ENCODE results near the gene TEKT5. TPM values are rescaled to one million over a fixed set of nuclear protein-coding genes. Genes with fewer than 3 reads are reported as not detected.

TEKT5 gene
- total RNA-seq, 1 experiment from 2014 or later, result not detected

GRCh38 chr16:10666291-10666690 lies 28.4 kb downstream of the TEKT5 start:
- Histone ChIP-seq H3K27me3 (ENCODE audit: control insufficient read depth, insufficient read depth, low read length) (no peaks in the 10 kb centered on the region), H3K4me1 (ENCODE audit: control insufficient read depth, insufficient read depth, low read length) (no peaks in the 10 kb centered on the region), H3K36me3 (ENCODE audit: control insufficient read depth, insufficient read depth, low read length) (no peaks in the 10 kb centered on the region), H3K9me3 (ENCODE audit: control insufficient read depth, insufficient read depth, low read depth, low read length) (no peaks in the 10 kb centered on the region), H3K27ac (ENCODE audit: low read length) (no peak overlapping the region), H3K4me3 (ENCODE audit: low read depth in 2 of 2, low read length in 2 of 2) (no peak overlapping the region)
- no TSS peak for BruUV-seq (replicated peaks)
- intact Hi-C loops (cut with micrococcal nuclease; ENCODE audit: unreplicated experiment), result no loop called here
- ATAC-seq (no peak), DNase-seq (ENCODE audit: low read depth, low spot score) (no peak)
- in situ Hi-C loops (cut with HindIII; ENCODE audit: low pct_unique_long_range_greater_than_20kb, low sequenced_read_pairs), result no loop called here
- POLR2A ChIA-PET, result no interaction called here
- CTCF ChIA-PET, result no interaction called here
- TF ChIP-seq SIN3A (IDR thresholded peaks at IDR 0.05; ENCODE audit: borderline replicate concordance, insufficient read depth, low read depth, low read length) (no peak), CTCF (IDR thresholded peaks at IDR 0.05) (no peak), REST (IDR thresholded peaks at IDR 0.05; ENCODE audit: insufficient read depth in 1 of 2, low read depth in 2 of 2, low read length in 1 of 2) (no peak), POLR2AphosphoS5 (IDR thresholded peaks at IDR 0.05; ENCODE audit: low read depth, low read length) (no peak), TCF7L2 (IDR thresholded peaks at IDR 0.05; ENCODE audit: low read depth, low read length) (no peak)

- Histone ChIP-seq H3K9me3 (ENCODE audit: control insufficient read depth, insufficient read depth, low read depth, low read length) (no peaks in the 10 kb centered on the region), H3K27me3 (ENCODE audit: control insufficient read depth, insufficient read depth, low read length) (no peaks in the 10 kb centered on the region; the same call in 1 of the 2 replicates), H3K4me1 (ENCODE audit: control insufficient read depth, insufficient read depth, low read length) (no peaks in the 10 kb centered on the region), H3K27ac (ENCODE audit: low read length) (no peak overlapping the region), H3K4me3 (ENCODE audit: low read depth in 2 of 2, low read length in 2 of 2) (no peak overlapping the region), H3K36me3 (ENCODE audit: control insufficient read depth, insufficient read depth, low read length) (no peaks in the 10 kb centered on the region)
- BruUV-seq (replicated peaks), result no TSS peak
- TF ChIP-seq POLR2AphosphoS5 (IDR thresholded peaks at IDR 0.05; ENCODE audit: low read depth, low read length) (no peak), CTCF (IDR thresholded peaks at IDR 0.05) (no peak), SIN3A (IDR thresholded peaks at IDR 0.05; ENCODE audit: borderline replicate concordance, insufficient read depth, low read depth, low read length) (no peak)
- POLR2A ChIA-PET, result no interaction called here
- CTCF ChIA-PET, result no interaction called here
- intact Hi-C loops (cut with micrococcal nuclease; ENCODE audit: unreplicated experiment), result no loop called here
- in situ Hi-C loops (cut with HindIII; ENCODE audit: low pct_unique_long_range_greater_than_20kb, low sequenced_read_pairs), result no loop called here
- no peak for ATAC-seq
- no peak for DNase-seq (ENCODE audit: low read depth, low spot score)
Observed at GRCh38 chr16:10665166-10665565, 29.6 kb downstream of the TEKT5 start.
